SH-SY5Y (cell line): Measurements from ENCODE around the gene TENM4.

Source experiments
- GATA2 ChIP-seq: IDR thresholded peaks from 2 replicates; pipeline ENCODE4 v1.6.1; 2011; ENCODE audit warnings: mild to moderate bottlenecking, low read depth, low read length
- GATA3 ChIP-seq: IDR thresholded peaks from 2 replicates; pipeline ENCODE4 v1.6.1; 2011; ENCODE audit warnings: low read depth, mild to moderate bottlenecking, low read length, moderate library complexity

- TF ChIP-seq GATA2 (no peak), GATA3 (no peak)
Measured at GRCh38 chr11:79375818-79376550, 64.8 kb downstream of the TENM4 start.
